GM12878 (cell line): ENCODE data around the gene JAG1.

Source experiments
- BHLHE40 ChIP-seq, 2 experiments: fragments of 450-650 bp in 1 of 2; IDR thresholded peaks; 2 replicates each; pipeline ENCODE4 v1.6.1; 2011 to 2017; ENCODE audit warnings: low read depth in 2 of 2, borderline replicate concordance in 1 of 2, improper control_type of control experiment in 1 of 2, low read length in 1 of 2, mild to moderate bottlenecking in 1 of 2
- GABPA ChIP-seq: IDR thresholded peaks from 2 replicates; pipeline ENCODE4 v1.6.1; 2014; ENCODE audit warnings: antibody characterized with exemption, low read depth, mild to moderate bottlenecking, inconsistent platforms
- MYC ChIP-seq: IDR thresholded peaks from 2 replicates; pipeline ENCODE4 v1.6.1; 2011; ENCODE audit warnings: mild to moderate bottlenecking, low read length, moderate library complexity, inconsistent platforms; ENCODE audit not compliant: insufficient read depth, insufficient replicate concordance, insufficient read length, severe bottlenecking
- NFIC ChIP-seq: IDR thresholded peaks from 2 replicates; pipeline ENCODE4 v1.6.1; 2012; ENCODE audit warnings: low read depth, mild to moderate bottlenecking, inconsistent platforms, low read length, moderate library complexity
- POLR2A ChIP-seq: IDR thresholded peaks from 2 replicates; pipeline ENCODE4 v1.6.1; 2011; ENCODE audit warnings: low read depth, mild to moderate bottlenecking, low read length
- POLR2AphosphoS5 ChIP-seq: IDR thresholded peaks from 2 replicates; pipeline ENCODE4 v1.6.1; 2011; ENCODE audit warnings: mild to moderate bottlenecking, low read length, inconsistent platforms
- RAD21 ChIP-seq: IDR thresholded peaks from 2 replicates; pipeline ENCODE4 v1.6.1; 2011; ENCODE audit warnings: mild to moderate bottlenecking, low read depth, low read length, moderate library complexity; ENCODE audit not compliant: insufficient read depth
- SMAD1 ChIP-seq: fragments of 450-650 bp; IDR thresholded peaks from 2 replicates; pipeline ENCODE4 v1.6.1; 2018; ENCODE audit warnings: mild to moderate bottlenecking, low read depth; ENCODE audit not compliant: partially characterized antibody
- SMC3 ChIP-seq: IDR thresholded peaks from 2 replicates; pipeline ENCODE4 v1.6.1; 2011; ENCODE audit warnings: low read length, improper control_type of control experiment, borderline replicate concordance
- WRNIP1 ChIP-seq: IDR thresholded peaks from 2 replicates; pipeline ENCODE4 v1.6.1; 2011; ENCODE audit warnings: low read depth, low read length, improper control_type of control experiment, borderline replicate concordance
- ZNF24 ChIP-seq: fragments of 450-650 bp; IDR thresholded peaks from 2 replicates; pipeline ENCODE4 v1.6.1; 2017; ENCODE audit warnings: antibody characterized with exemption, mild to moderate bottlenecking
- ZZZ3 ChIP-seq: IDR thresholded peaks from 2 replicates; pipeline ENCODE4 v1.6.1; 2011; ENCODE audit warnings: low read depth; ENCODE audit not compliant: control insufficient read depth, insufficient read length
- TF ChIP-seq, protein P1 (sequence below), 3 experiments: IDR thresholded peaks in 2 of 3; conservative IDR thresholded peaks in 1 of 3; 2 replicates each; pipeline ENCODE4 v1.5.1; 2011; ENCODE audit warnings: low read depth in 3 of 3, low read length in 3 of 3, mild to moderate bottlenecking in 3 of 3, control low read depth in 2 of 3, moderate library complexity in 2 of 3, inconsistent platforms in 1 of 3, mixed read lengths in 1 of 3; ENCODE audit not compliant: control insufficient read depth in 2 of 3, insufficient read depth in 1 of 3; ENCODE audit errors: extremely low read depth in 1 of 3

DNA sequence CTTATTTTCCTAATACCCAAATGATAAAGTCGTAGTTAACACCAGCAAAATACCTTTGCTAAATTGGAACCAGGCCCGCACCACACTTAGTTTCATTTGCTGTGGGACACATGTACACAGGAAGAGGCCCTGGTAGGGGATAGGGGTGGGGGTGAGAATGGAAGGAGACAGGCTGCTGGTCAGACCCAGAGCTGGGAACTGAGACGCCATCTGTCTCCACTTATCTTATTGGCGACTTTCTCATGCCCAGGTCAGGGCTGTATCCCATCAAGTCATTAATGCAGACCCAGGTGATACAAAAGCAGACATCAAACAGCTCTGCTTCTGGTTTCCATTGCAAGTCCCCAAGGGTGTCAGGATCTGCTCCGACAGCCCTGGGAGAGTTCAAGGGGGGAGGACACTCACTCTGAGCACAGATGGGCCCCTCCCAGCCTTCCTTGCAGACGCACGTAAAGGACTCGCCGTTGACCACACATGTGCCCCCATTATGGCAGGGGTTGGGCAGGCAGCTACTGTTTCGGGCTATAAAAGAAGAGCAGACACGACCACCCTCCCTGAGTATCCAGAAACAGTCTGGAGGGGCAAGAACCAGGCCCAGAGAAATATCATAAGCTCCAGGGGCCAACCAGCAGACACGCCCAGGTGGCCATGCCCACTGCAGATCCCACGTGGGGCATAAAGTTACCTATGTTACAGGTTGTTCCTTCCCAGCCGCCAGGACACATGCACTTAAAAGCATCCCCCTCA is 29.2 kb downstream of the JAG1 start:
- TF ChIP-seq, protein P1, sequence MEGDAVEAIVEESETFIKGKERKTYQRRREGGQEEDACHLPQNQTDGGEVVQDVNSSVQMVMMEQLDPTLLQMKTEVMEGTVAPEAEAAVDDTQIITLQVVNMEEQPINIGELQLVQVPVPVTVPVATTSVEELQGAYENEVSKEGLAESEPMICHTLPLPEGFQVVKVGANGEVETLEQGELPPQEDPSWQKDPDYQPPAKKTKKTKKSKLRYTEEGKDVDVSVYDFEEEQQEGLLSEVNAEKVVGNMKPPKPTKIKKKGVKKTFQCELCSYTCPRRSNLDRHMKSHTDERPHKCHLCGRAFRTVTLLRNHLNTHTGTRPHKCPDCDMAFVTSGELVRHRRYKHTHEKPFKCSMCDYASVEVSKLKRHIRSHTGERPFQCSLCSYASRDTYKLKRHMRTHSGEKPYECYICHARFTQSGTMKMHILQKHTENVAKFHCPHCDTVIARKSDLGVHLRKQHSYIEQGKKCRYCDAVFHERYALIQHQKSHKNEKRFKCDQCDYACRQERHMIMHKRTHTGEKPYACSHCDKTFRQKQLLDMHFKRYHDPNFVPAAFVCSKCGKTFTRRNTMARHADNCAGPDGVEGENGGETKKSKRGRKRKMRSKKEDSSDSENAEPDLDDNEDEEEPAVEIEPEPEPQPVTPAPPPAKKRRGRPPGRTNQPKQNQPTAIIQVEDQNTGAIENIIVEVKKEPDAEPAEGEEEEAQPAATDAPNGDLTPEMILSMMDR (IDR thresholded peaks at IDR 0.05 in 2 of 3, conservative IDR thresholded peaks at IDR 0.05 in 1 of 3; ENCODE audit: control insufficient read depth in 2 of 3, extremely low read depth in 1 of 3, insufficient read depth in 1 of 3, low read depth in 3 of 3, low read length in 3 of 3), result no peak
- no peak for TF ChIP-seq RAD21
- TF ChIP-seq POLR2AphosphoS5, result no peak
- no peak for TF ChIP-seq POLR2A
- no peak for TF ChIP-seq BHLHE40 (IDR thresholded peaks at IDR 0.05; ENCODE audit: borderline replicate concordance in 1 of 2, low read depth in 2 of 2, low read length in 1 of 2)
- TF ChIP-seq GABPA, result no peak
- TF ChIP-seq SMAD1, result no peak
- no peak for TF ChIP-seq ZNF24
- TF ChIP-seq SMC3, result no peak
- TF ChIP-seq MYC, result no peak
- TF ChIP-seq WRNIP1, result no peak
- TF ChIP-seq ZZZ3, result no peak
- TF ChIP-seq NFIC, result no peak
